ENCODE data around the gene PKIB. TPM values are rescaled to one million over a fixed set of nuclear protein-coding genes. Genes with fewer than 3 reads are reported as not detected.

The PKIB gene
- polyA plus RNA-seq, 1 donor (not counting 4 experiments of a cell fraction or from before 2014, with no cell fraction given): 8.7 TPM

DNA sequence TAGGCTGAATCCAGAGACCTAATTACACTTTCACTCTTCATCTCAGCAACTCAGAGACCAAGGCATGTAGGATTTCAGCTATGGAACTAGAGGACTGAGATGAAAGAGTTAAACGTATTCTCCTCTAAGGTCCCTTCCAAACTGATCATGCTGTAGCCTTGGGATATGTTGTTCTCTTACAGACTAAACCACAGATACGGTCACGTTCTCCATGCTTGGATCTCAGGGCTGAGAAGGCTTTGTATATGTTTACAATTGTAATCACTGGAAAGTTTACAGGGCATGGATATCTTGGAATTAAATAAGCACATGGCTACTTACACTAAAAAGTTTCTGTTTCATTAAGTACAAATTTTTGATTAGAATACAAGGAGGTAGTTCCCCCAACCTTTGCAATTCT is 50.1 kb downstream of the PKIB start:
- no peak overlapping the region for H3K9ac ChIP-seq (ENCODE audit: control insufficient read depth, extremely low read depth, insufficient read depth, low read length)
- no peaks in the 10 kb centered on the region for H3K4me1 ChIP-seq (ENCODE audit: control insufficient read depth, extremely low read depth, insufficient read depth, low read length)
- H3K4me2 ChIP-seq (ENCODE audit: control insufficient read depth, extremely low read depth, insufficient read depth, low read depth, low read length): no peak overlapping the region
- no peaks in the 10 kb centered on the region for H3K79me2 ChIP-seq (ENCODE audit: control insufficient read depth, insufficient read depth, low read length)
- H3K27me3 ChIP-seq (ENCODE audit: control insufficient read depth, extremely low read depth, insufficient read depth, low read length): no peaks in the 10 kb centered on the region
- H3K4me3 ChIP-seq (ENCODE audit: control insufficient read depth in 2 of 3, extremely low read depth in 1 of 3, insufficient read depth in 2 of 3, low read depth in 1 of 3, low read length in 3 of 3): no peak overlapping the region
- no peaks in the 10 kb centered on the region for H4K20me1 ChIP-seq (ENCODE audit: control insufficient read depth, extremely low read depth, insufficient read depth, low read length)
- peak overlapping the region; percentile 71 for H2AFZ ChIP-seq (ENCODE audit: control insufficient read depth, low read length)
- DNase-seq (ENCODE audit: low read depth, low spot score): no peak
- H3K36me3 ChIP-seq (ENCODE audit: control insufficient read depth in 2 of 2, extremely low read depth in 1 of 2, insufficient read depth in 2 of 2, low read length in 2 of 2): no peaks in the 10 kb centered on the region
- dilution Hi-C loops (cut with MboI; ENCODE audit: extremely low pct_ligation_motif_present, low sequenced_read_pairs): no loop called here
- H3K9me3 ChIP-seq (ENCODE audit: control insufficient read depth, low read depth, low read length): no peaks in the 10 kb centered on the region
- H3K9me1 ChIP-seq (ENCODE audit: control insufficient read depth, extremely low read depth, insufficient read depth, low read length): no peaks in the 10 kb centered on the region
- H3K27ac ChIP-seq (ENCODE audit: control insufficient read depth, insufficient read depth, low read length): no peak overlapping the region
- no peak for TF ChIP-seq EZH2 (IDR thresholded peaks at IDR 0.05; ENCODE audit: low read length)
- TF ChIP-seq, protein P1, sequence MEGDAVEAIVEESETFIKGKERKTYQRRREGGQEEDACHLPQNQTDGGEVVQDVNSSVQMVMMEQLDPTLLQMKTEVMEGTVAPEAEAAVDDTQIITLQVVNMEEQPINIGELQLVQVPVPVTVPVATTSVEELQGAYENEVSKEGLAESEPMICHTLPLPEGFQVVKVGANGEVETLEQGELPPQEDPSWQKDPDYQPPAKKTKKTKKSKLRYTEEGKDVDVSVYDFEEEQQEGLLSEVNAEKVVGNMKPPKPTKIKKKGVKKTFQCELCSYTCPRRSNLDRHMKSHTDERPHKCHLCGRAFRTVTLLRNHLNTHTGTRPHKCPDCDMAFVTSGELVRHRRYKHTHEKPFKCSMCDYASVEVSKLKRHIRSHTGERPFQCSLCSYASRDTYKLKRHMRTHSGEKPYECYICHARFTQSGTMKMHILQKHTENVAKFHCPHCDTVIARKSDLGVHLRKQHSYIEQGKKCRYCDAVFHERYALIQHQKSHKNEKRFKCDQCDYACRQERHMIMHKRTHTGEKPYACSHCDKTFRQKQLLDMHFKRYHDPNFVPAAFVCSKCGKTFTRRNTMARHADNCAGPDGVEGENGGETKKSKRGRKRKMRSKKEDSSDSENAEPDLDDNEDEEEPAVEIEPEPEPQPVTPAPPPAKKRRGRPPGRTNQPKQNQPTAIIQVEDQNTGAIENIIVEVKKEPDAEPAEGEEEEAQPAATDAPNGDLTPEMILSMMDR (optimal IDR thresholded peaks at IDR 0.05 in 1 of 3, IDR thresholded peaks at IDR 0.05 in 1 of 3, conservative IDR thresholded peaks at IDR 0.05 in 1 of 3; ENCODE audit: extremely low read depth in 1 of 3, insufficient read depth in 2 of 3, low read length in 3 of 3): no peak
- FAIRE-seq: peak; percentile 9

DNA sequence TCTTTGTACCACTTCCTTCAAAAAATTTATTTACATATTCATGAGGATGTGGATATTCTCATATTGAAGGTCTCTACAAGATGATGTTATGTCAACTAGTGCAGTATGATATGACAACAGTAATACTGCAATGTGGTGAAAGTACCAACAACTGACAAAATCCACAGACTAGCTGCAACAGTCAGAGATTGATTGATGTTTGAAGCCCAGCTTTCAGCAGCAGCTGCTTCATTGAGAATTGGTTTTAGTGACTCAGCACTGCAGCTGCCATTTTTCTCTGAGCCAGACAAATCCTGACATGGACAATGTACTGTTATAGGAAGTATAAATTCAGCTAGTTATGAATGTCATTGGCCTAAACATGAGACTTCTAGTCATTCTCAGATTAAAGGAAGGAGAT is 53.8 kb downstream of the PKIB start:
- H3K4me3 ChIP-seq (ENCODE audit: control insufficient read depth in 2 of 3, extremely low read depth in 1 of 3, insufficient read depth in 2 of 3, low read depth in 1 of 3, low read length in 3 of 3): no peak overlapping the region
- TF ChIP-seq EZH2 (IDR thresholded peaks at IDR 0.05; ENCODE audit: low read length): no peak
- TF ChIP-seq, protein P1 (optimal IDR thresholded peaks at IDR 0.05 in 1 of 3, IDR thresholded peaks at IDR 0.05 in 1 of 3, conservative IDR thresholded peaks at IDR 0.05 in 1 of 3; ENCODE audit: extremely low read depth in 1 of 3, insufficient read depth in 2 of 3, low read length in 3 of 3): no peak
- no peaks in the 10 kb centered on the region for H3K36me3 ChIP-seq (ENCODE audit: control insufficient read depth in 2 of 2, extremely low read depth in 1 of 2, insufficient read depth in 2 of 2, low read length in 2 of 2)
- H3K9ac ChIP-seq (ENCODE audit: control insufficient read depth, extremely low read depth, insufficient read depth, low read length): no peak overlapping the region
- no peaks in the 10 kb centered on the region for H3K4me1 ChIP-seq (ENCODE audit: control insufficient read depth, extremely low read depth, insufficient read depth, low read length)
- H3K9me3 ChIP-seq (ENCODE audit: control insufficient read depth, low read depth, low read length): no peaks in the 10 kb centered on the region
- no peaks in the 10 kb centered on the region for H3K79me2 ChIP-seq (ENCODE audit: control insufficient read depth, insufficient read depth, low read length)
- H3K4me2 ChIP-seq (ENCODE audit: control insufficient read depth, extremely low read depth, insufficient read depth, low read depth, low read length): no peak overlapping the region
- no peaks in the 10 kb centered on the region for H3K27me3 ChIP-seq (ENCODE audit: control insufficient read depth, extremely low read depth, insufficient read depth, low read length)
- no peak for FAIRE-seq
- no peak for DNase-seq (ENCODE audit: low read depth, low spot score)
- dilution Hi-C loops (cut with MboI; ENCODE audit: extremely low pct_ligation_motif_present, low sequenced_read_pairs): no loop called here
- no peak overlapping the region for H2AFZ ChIP-seq (ENCODE audit: control insufficient read depth, low read length)
- no peaks in the 10 kb centered on the region for H3K9me1 ChIP-seq (ENCODE audit: control insufficient read depth, extremely low read depth, insufficient read depth, low read length)
- H3K27ac ChIP-seq (ENCODE audit: control insufficient read depth, insufficient read depth, low read length): no peak overlapping the region
- H4K20me1 ChIP-seq (ENCODE audit: control insufficient read depth, extremely low read depth, insufficient read depth, low read length): no peaks in the 10 kb centered on the region
